Mucosa of rectum (tissue), 2 donors: Measurements from ENCODE around the gene PLK1.

ENCODE experiments used
- H3K27ac ChIP-seq, 2 donors: one replicate each; pipeline ENCODE4 v1.7.0; 2013; ENCODE audit warnings: inconsistent platforms in 2 of 2, low read depth in 2 of 2, low read length in 2 of 2
- H3K27me3 ChIP-seq, 2 donors: one replicate each; pipeline ENCODE4 v1.7.0; 2013; ENCODE audit warnings: low read length in 2 of 2; ENCODE audit not compliant: control insufficient read depth in 2 of 2, insufficient read depth in 2 of 2
- H3K36me3 ChIP-seq, 2 donors: one replicate each; pipeline ENCODE4 v1.7.0; 2013; ENCODE audit warnings: low read length in 2 of 2; ENCODE audit not compliant: control insufficient read depth in 2 of 2, insufficient read depth in 2 of 2
- H3K4me1 ChIP-seq, 2 donors: one replicate each; pipeline ENCODE4 v1.7.0; 2013; ENCODE audit warnings: low read length in 2 of 2, mild to moderate bottlenecking in 1 of 2; ENCODE audit not compliant: control insufficient read depth in 2 of 2, insufficient read depth in 2 of 2
- H3K4me3 ChIP-seq, 2 donors: one replicate each; pipeline ENCODE4 v1.7.0; 2013; ENCODE audit warnings: low read length in 2 of 2
- H3K9ac ChIP-seq, 2 donors: one replicate each; pipeline ENCODE4 v1.7.0; 2013; ENCODE audit warnings: low read length in 2 of 2, low read depth in 1 of 2, mild to moderate bottlenecking in 1 of 2
- H3K9me3 ChIP-seq, 2 donors: one replicate each; pipeline ENCODE4 v1.7.0; 2013; ENCODE audit warnings: low read length in 2 of 2; ENCODE audit not compliant: control insufficient read depth in 2 of 2
- donor health status: healthy.
- donor health status: Normal muscosa, but diverticular disease.

Gene PLK1

DNA sequence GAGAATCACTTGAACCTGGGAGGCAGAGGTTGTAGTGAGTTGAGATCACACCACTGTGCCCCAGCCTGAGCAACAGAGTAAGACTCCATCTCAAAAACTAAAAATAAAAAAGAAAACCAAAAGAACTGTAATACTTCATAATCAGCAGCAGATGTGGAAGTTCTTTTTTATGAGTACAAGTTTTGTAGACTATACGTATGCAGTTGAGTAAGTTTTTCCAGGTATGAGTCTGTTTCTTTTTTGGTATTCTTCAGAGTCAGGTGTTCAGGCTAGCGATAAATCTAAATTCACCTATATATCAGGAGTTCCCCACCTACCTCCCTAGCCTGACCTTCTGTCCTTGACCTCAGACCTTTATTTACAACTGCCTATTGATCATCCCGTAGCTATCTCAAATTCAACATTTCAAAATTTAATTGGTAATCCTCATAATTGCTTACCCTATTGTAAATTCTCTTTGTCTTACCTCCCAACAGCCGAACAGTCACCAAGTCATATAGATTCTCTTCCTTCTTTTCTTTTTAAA is 26.7 kb upstream of the PLK1 start:
- no peak overlapping the region for H3K27ac ChIP-seq
- H3K27me3 ChIP-seq, result no peaks in the 10 kb centered on the region
- H3K9ac ChIP-seq, result no peak overlapping the region
- H3K9me3 ChIP-seq, result no peaks in the 10 kb centered on the region
- H3K36me3 ChIP-seq, result peaks cover 7 to 22% of the 10 kb centered on the region in 2 donors
- H3K4me3 ChIP-seq, result no peak overlapping the region
- no peaks in the 10 kb centered on the region for H3K4me1 ChIP-seq

DNA sequence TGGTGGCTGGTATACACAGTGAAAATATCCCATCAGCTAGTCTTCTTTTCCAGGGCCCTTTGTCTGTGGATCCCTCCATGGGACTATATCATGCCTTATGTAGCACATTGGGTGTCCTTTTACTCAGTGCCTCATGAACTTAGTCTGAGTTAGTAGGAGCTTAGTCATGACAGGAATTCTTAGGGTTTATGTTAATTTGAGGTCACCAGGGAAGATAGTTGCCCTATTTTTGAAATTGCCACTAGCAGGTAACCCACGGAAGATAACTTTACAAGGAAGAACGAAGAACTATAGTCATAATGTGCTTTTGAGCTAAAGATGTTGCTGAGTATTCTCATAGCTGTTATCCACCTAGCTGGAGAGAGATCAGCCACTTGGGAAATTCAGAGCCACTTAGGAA is 14.8 kb upstream of the PLK1 start:
- no peak overlapping the region for H3K27ac ChIP-seq
- peaks cover 86 to 87% of the 10 kb centered on the region in 2 donors for H3K36me3 ChIP-seq
- no peak overlapping the region for H3K9ac ChIP-seq
- no peaks in the 10 kb centered on the region for H3K27me3 ChIP-seq
- H3K9me3 ChIP-seq, result no peaks in the 10 kb centered on the region
- H3K4me1 ChIP-seq, result no peaks in the 10 kb centered on the region
- no peak overlapping the region for H3K4me3 ChIP-seq

DNA sequence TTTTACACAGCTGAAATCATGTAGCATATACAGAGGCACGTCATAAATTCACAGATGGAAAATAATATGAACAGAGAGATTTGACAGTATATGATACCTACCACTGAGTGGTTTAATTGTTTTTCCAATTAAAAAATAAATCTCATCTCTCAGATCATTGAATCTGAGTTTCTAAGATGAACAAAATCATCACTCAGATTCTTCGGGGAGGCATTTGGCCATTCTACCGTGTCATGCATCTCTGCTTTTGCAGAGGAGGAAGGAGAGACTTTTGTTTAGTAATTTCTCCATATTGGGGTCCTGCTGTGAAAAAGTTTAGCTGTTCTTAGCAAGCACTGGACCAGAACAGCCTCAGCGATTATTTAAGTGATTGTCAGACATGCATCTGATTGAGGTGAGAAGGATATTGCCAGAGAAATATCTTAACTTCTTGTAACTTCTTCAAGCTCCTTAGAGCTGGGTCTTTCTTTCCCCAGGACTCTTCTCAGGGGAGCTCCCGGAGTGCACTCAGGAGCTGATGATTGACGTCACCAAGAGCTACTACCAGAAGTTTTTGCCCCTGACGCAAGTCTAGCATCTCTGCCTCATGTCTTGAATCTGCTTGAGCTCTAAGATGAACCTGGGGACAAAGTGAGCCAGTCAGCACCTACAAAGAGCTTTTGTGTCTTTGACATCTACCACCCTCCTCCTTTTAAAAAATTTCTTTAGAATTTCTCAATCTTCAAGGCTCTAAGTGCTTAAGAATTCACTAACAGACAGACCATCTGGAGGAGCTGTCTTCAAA is 11.9 kb upstream of the PLK1 start:
- H3K27ac ChIP-seq, result no peak overlapping the region
- H3K4me3 ChIP-seq, result no peak overlapping the region
- H3K27me3 ChIP-seq, result no peaks in the 10 kb centered on the region
- no peaks in the 10 kb centered on the region for H3K9me3 ChIP-seq
- H3K4me1 ChIP-seq, result no peaks in the 10 kb centered on the region
- no peak overlapping the region for H3K9ac ChIP-seq
- H3K36me3 ChIP-seq, result peaks cover 84 to 87% of the 10 kb centered on the region in 2 donors

DNA sequence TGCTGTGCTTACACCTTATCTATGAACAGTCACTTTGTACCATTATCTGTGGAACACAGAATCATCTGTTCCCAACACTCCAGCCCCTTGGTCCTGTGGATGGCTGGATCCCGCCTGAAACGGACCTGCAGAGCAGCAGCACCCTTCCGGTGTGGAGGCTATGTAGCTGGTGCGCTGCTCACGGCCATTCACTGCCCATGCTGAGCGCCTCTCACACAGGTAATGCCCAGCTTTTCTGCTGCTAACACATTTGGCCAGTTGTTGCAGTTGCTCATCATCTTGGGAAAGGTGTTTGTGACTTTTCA is 11.4 kb upstream of the PLK1 start:
- Histone ChIP-seq H3K27me3 (no peaks in the 10 kb centered on the region), H3K9me3 (no peaks in the 10 kb centered on the region), H3K27ac (no peak overlapping the region), H3K4me1 (no peaks in the 10 kb centered on the region), H3K4me3 (no peak overlapping the region), H3K36me3 (peaks cover 81 to 85% of the 10 kb centered on the region in 2 donors), H3K9ac (no peak overlapping the region)

DNA sequence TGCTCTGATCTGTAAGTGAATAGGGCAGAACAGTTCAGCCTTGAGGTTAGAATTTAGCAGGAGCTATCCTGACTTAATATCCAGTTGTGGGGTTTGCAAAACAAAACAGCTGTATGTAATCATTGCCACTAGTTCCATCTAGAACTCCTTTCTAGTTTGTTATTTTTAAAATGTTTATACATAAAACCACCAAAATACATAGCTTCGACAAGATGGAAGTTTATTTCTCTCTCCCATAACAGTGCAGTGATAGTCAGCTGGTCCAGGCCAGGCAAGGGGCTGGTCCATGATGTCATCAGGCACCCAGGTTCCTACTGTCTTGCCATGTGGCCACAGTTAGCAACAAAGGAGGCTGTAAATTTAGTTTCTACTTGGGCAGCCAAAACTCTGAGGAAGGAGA is 10.5 kb upstream of the PLK1 start:
- Histone ChIP-seq H3K36me3 (peaks cover 74 to 76% of the 10 kb centered on the region in 2 donors), H3K9ac (no peak overlapping the region), H3K27me3 (no peaks in the 10 kb centered on the region), H3K27ac (no peak overlapping the region), H3K4me1 (no peaks in the 10 kb centered on the region), H3K4me3 (no peak overlapping the region), H3K9me3 (no peaks in the 10 kb centered on the region)

DNA sequence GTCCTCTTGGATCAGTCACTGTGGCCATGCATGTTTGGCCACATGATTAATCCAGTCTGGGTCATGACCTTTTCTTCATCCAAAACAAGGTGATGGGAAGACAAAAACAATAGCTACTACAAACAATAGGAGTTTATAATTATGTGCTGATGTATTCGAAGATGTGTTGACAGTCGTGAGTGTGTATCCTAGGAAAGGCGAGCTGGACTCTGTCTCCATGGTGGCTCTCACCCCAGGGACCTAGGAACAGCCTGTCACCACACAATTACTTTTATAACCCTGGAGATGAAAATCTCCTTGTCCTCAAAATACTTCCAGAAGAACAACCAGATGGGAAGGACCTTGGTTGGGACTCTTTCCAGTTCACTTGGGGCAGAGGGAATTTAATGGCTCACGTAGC is 9.8 kb upstream of the PLK1 start:
- H3K27me3 ChIP-seq, result no peaks in the 10 kb centered on the region
- H3K36me3 ChIP-seq, result peaks cover 72 to 75% of the 10 kb centered on the region in 2 donors
- H3K9ac ChIP-seq, result no peak overlapping the region
- H3K27ac ChIP-seq, result no peak overlapping the region
- no peaks in the 10 kb centered on the region for H3K9me3 ChIP-seq
- no peak overlapping the region for H3K4me3 ChIP-seq
- H3K4me1 ChIP-seq, result no peaks in the 10 kb centered on the region

DNA sequence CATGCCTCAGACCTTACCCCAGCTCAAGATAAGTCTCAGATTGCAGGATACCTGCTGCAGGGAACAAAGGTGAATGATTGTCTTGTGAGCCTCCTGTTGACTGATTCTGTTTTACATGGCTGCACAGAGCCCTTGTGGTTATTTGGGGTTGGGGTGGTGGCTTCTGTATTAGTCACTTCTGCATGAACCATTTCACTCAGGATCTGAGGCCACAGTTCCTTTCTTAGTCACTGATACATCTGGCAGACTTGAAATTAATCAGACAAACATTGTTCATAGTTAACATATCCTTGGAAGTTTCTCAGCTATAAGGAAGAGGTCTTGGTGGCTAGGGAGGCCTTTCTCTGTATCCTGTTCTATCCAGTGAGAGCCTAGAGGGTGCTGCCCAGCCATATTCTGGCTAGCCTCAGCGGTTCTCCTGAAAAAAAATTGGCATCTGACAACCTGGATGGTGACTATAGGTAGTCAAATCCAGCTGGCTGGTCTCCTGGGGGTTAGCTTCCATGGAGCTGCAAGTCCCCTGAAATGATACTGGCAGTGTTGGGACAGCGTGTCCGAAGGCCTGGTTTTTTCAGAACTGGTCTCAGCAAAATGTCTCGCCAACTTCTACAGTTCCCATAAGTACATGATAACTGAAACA is 8.4 kb upstream of the PLK1 start:
- H3K36me3 ChIP-seq, result peaks cover 62 to 65% of the 10 kb centered on the region in 2 donors
- no peaks in the 10 kb centered on the region for H3K4me1 ChIP-seq
- no peaks in the 10 kb centered on the region for H3K27me3 ChIP-seq
- H3K9ac ChIP-seq, result no peak overlapping the region
- no peak overlapping the region for H3K27ac ChIP-seq
- no peaks in the 10 kb centered on the region for H3K9me3 ChIP-seq
- no peak overlapping the region for H3K4me3 ChIP-seq

DNA sequence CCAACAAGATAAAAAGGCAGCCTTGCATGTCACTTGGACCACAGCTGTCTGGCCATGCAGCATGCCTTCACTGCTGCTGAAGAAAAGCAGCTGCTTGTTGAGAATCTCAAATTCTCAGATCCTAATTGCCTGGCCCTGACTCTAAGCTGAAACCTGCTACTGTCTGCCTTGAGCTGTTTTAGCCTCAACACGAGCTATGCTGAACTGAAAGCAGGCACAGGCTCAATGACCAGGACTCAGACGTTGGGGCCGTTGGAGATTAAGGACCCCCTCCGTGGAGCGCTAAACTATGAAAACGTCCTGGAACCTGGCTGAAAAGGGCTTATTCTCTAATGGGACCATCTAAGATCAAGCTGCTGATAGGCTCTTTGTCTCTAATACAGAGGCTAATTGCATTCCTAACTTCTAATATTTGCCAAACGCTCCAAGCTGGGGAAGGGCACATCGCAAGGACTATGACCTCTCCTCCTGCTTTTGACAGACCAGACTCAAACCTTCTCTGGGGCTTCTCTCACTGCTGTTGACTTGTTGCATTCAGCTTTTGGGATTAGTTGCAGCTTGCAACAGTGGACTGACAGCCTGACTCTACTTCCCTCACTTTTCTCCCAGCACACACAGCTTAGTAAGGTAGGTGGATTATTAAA is 4.6 kb upstream of the PLK1 start:
- Histone ChIP-seq H3K9ac (no peak overlapping the region), H3K36me3 (peaks cover 25 to 29% of the 10 kb centered on the region in 2 donors)

DNA sequence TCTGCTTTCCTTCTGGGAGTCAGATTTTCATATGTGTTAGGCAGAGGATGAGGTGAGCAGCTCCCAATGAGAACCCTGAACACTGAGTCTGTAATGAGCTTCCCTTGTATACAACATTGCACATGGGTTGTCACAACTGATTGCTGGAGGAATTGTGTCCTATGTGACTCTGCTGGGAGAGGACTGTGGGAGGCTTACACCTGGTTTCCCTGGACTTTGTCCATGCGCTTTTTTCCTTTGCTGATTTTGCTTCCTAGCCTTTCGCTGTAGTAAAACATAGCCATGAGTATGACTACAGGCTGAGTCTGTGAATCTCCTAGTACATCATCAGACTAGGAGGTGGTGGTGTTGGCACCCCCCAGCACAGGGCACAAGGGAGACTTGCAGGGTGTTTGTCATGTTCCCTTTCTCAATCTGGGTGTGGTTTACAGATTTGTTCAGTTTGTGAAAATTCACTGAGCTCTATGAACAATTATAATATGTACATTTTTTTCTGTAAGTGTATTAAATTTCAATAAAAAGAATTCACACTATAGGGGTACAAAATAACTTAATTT is 1.7 kb upstream of the PLK1 start:
- H3K4me3 ChIP-seq, result no peak overlapping the region
- peak overlapping the region in 1 of 2 donors; percentile 60 for H3K27ac ChIP-seq
- H3K36me3 ChIP-seq, result peaks cover 15 to 16% of the 10 kb centered on the region in 2 donors
- H3K27me3 ChIP-seq, result no peaks in the 10 kb centered on the region
- peaks cover 19 to 29% of the 10 kb centered on the region in 2 donors for H3K4me1 ChIP-seq
- H3K9me3 ChIP-seq, result no peaks in the 10 kb centered on the region
- peak overlapping the region in 1 of 2 donors; percentile 2 for H3K9ac ChIP-seq

More for the DNA sequence above, 4.6 kb upstream of the PLK1 start:
- peaks cover 11 to 19% of the 10 kb centered on the region in 2 donors for H3K4me1 ChIP-seq
- H3K9me3 ChIP-seq, result no peaks in the 10 kb centered on the region
- no peak overlapping the region for H3K4me3 ChIP-seq
- no peaks in the 10 kb centered on the region for H3K27me3 ChIP-seq
- H3K27ac ChIP-seq, result no peak overlapping the region
